ENCODE data around the gene PRRC2C. TPM values are rescaled to one million over a fixed set of nuclear protein-coding genes. Genes with fewer than 3 reads are reported as not detected.

PRRC2C gene
- total RNA-seq, 2 experiments from 2014 or later, result 73.5 to 191 TPM

DNA sequence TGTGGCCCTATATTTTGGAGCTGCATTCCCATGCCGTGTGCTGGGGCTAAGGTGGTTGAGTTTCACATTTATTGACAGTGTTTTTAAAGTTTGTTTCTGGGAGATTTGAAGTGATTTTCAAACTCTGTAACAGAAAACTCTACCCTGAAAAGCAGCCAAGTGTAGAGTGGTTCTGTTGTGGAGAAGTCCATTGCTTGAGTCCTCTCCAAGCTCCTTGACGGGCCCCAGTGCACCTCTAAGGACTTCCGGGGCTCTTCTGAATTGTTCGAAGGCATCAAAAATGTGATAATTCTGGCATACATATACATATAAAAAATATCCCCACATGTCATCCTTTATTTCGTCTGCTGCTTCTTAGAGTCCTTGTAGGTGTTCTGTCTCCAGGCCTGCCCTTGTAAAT is 141.7 kb downstream of the PRRC2C start:
- intact Hi-C loops (cut with micrococcal nuclease; ENCODE audit: unreplicated experiment), result no loop called here
- BruUV-seq (replicated peaks), result no TSS peak
- ChIA-PET CTCF (ENCODE audit: unreplicated experiment) (no interaction called here), POLR2A (no interaction called here)
- Histone ChIP-seq H3K4me3 (ENCODE audit: low read depth, low read length, poor library complexity, severe bottlenecking) (no peak overlapping the region), H2AFZ (ENCODE audit: low read length) (no peak overlapping the region), H3K9me2 (ENCODE audit: insufficient read depth, low read length) (no peaks in the 10 kb centered on the region), H3K79me2 (ENCODE audit: insufficient read depth, low read depth, low read length) (no peaks in the 10 kb centered on the region), H3K4me1 (ENCODE audit: insufficient read depth, low read length, poor library complexity, severe bottlenecking) (no peaks in the 10 kb centered on the region), H3K4me2 (ENCODE audit: low read length) (no peak overlapping the region), H4K20me1 (ENCODE audit: insufficient read depth, low read length) (no peaks in the 10 kb centered on the region), H3K36me3 (ENCODE audit: insufficient read depth, low read length) (no peaks in the 10 kb centered on the region), H3K9me3 (ENCODE audit: low read length) (no peaks in the 10 kb centered on the region), H3K27ac (ENCODE audit: low read depth, low read length, poor library complexity, severe bottlenecking) (no peak overlapping the region)
- TF ChIP-seq EZH2phosphoT487 (IDR thresholded peaks at IDR 0.05; ENCODE audit: borderline replicate concordance, low read depth, low read length), result no peak
- TF ChIP-seq, protein P1, sequence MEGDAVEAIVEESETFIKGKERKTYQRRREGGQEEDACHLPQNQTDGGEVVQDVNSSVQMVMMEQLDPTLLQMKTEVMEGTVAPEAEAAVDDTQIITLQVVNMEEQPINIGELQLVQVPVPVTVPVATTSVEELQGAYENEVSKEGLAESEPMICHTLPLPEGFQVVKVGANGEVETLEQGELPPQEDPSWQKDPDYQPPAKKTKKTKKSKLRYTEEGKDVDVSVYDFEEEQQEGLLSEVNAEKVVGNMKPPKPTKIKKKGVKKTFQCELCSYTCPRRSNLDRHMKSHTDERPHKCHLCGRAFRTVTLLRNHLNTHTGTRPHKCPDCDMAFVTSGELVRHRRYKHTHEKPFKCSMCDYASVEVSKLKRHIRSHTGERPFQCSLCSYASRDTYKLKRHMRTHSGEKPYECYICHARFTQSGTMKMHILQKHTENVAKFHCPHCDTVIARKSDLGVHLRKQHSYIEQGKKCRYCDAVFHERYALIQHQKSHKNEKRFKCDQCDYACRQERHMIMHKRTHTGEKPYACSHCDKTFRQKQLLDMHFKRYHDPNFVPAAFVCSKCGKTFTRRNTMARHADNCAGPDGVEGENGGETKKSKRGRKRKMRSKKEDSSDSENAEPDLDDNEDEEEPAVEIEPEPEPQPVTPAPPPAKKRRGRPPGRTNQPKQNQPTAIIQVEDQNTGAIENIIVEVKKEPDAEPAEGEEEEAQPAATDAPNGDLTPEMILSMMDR (conservative IDR thresholded peaks at IDR 0.05; ENCODE audit: low read length), result no peak
- DNase-seq (ENCODE audit: low spot score), result no peak

DNA sequence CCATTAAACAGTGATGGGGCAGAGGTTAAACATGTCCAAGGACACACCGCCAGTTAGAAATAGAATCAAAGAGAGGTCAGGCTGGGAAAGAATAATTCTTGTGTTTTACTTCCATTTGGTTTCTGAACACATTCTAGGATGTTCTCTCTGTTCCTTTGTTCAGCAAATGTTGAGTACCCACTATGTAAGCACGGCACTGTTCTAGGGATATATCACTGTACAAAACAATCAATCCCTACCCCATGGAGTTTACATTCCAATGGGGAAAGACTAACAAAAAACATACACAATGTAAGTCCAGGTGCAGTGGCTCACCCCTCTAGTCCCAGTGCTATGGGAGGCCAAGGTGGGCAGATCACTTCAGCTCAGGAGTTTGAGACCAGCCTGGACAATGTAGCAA is 142.9 kb downstream of the PRRC2C start:
- no peaks in the 10 kb centered on the region for H3K79me2 ChIP-seq (ENCODE audit: insufficient read depth, low read depth, low read length)
- ChIA-PET CTCF (ENCODE audit: unreplicated experiment) (no interaction called here), POLR2A (no interaction called here)
- no peak overlapping the region for H3K4me3 ChIP-seq (ENCODE audit: low read depth, low read length, poor library complexity, severe bottlenecking)
- no peak for DNase-seq (ENCODE audit: low spot score)
- no peak overlapping the region for H2AFZ ChIP-seq (ENCODE audit: low read length)
- no peaks in the 10 kb centered on the region for H3K9me2 ChIP-seq (ENCODE audit: insufficient read depth, low read length)
- intact Hi-C loops (cut with micrococcal nuclease; ENCODE audit: unreplicated experiment), result no loop called here
- no peaks in the 10 kb centered on the region for H3K36me3 ChIP-seq (ENCODE audit: insufficient read depth, low read length)
- H3K4me2 ChIP-seq (ENCODE audit: low read length), result no peak overlapping the region
- no peaks in the 10 kb centered on the region for H4K20me1 ChIP-seq (ENCODE audit: insufficient read depth, low read length)
- BruUV-seq (replicated peaks), result no TSS peak
- no peak overlapping the region for H3K27ac ChIP-seq (ENCODE audit: low read depth, low read length, poor library complexity, severe bottlenecking)
- no peaks in the 10 kb centered on the region for H3K9me3 ChIP-seq (ENCODE audit: low read length)
- TF ChIP-seq EZH2phosphoT487 (IDR thresholded peaks at IDR 0.05; ENCODE audit: borderline replicate concordance, low read depth, low read length), result no peak
- TF ChIP-seq, protein P1 (conservative IDR thresholded peaks at IDR 0.05; ENCODE audit: low read length), result no peak
- H3K4me1 ChIP-seq (ENCODE audit: insufficient read depth, low read length, poor library complexity, severe bottlenecking), result no peaks in the 10 kb centered on the region

- intact Hi-C loops (cut with micrococcal nuclease; ENCODE audit: unreplicated experiment), result no loop called here
- Histone ChIP-seq H3K4me2 (ENCODE audit: low read length) (no peak overlapping the region), H2AFZ (ENCODE audit: low read length) (no peak overlapping the region), H3K27ac (ENCODE audit: low read depth, low read length, poor library complexity, severe bottlenecking) (no peak overlapping the region), H3K4me1 (ENCODE audit: insufficient read depth, low read length, poor library complexity, severe bottlenecking) (no peaks in the 10 kb centered on the region), H3K9me3 (ENCODE audit: low read length) (no peaks in the 10 kb centered on the region), H3K79me2 (ENCODE audit: insufficient read depth, low read depth, low read length) (no peaks in the 10 kb centered on the region), H4K20me1 (ENCODE audit: insufficient read depth, low read length) (no peaks in the 10 kb centered on the region), H3K36me3 (ENCODE audit: insufficient read depth, low read length) (no peaks in the 10 kb centered on the region), H3K9me2 (ENCODE audit: insufficient read depth, low read length) (no peaks in the 10 kb centered on the region), H3K4me3 (ENCODE audit: low read depth, low read length, poor library complexity, severe bottlenecking) (no peak overlapping the region)
- TF ChIP-seq, protein P1 (conservative IDR thresholded peaks at IDR 0.05; ENCODE audit: low read length), result no peak
- TF ChIP-seq EZH2phosphoT487 (IDR thresholded peaks at IDR 0.05; ENCODE audit: borderline replicate concordance, low read depth, low read length), result no peak
- CTCF ChIA-PET (ENCODE audit: unreplicated experiment), result no interaction called here
- BruUV-seq (replicated peaks), result no TSS peak
- DNase-seq (ENCODE audit: low spot score), result no peak
- POLR2A ChIA-PET, result interaction anchor here (0.6 kb wide), 1 partner anchor 997 kb away, joined by 3 read pairs; no protein-coding TSS in a partner anchor
Measured at GRCh38 chr1:171635661-171636060, 150.3 kb downstream of the PRRC2C start.

All from OCI-LY7 (cell line).